HepG2 (cell line): ENCODE measurements around the gene YIPF2. TPM values are rescaled to one million over a fixed set of nuclear protein-coding genes. Genes with fewer than 3 reads are reported as not detected.
A peak's percentile ranks its signal among the peaks of the same experiment; 100 is the strongest.

ENCODE experiments used
- KDM2A ChIP-seq: sonication (generic); formaldehyde crosslinking; IDR thresholded peaks from 2 replicates; pipeline ENCODE4 v1.4.0; 2020; ENCODE audit warnings: low read depth, missing genetic modification reagents, borderline replicate concordance
- polyA plus RNA-seq, 8 experiments: library from polyadenylated mRNA; depleted of rRNA in 3 of 8; stranded (reverse) in 7 of 8; unstranded in 1 of 8; fragments of >200 nt; fragmentation: Illumina TruSeq in 4 of 8; extraction: Trizol in 4 of 8; gene quantifications; 2 replicates each; pipeline versions ENCODE4 v1.2.1 to v1.2.3, GENCODE V29; 2011 to 2016; ENCODE audit warnings: low read depth in 4 of 8, missing spikeins in 1 of 8, mixed read lengths in 1 of 8; ENCODE audit not compliant: insufficient read depth in 1 of 8
- total RNA-seq, 5 experiments: library from RNA; depleted of rRNA; stranded (reverse); fragments of >200 nt; fragmentation: Illumina TruSeq; extraction: Trizol; gene quantifications; 2 replicates each; pipeline ENCODE4 v1.2.3, GENCODE V29; 2016; ENCODE audit warnings: low read depth in 1 of 5
- TF ChIP-seq, protein P1 (sequence below): sonication (generic); formaldehyde crosslinking; IDR thresholded peaks from 2 replicates; pipeline ENCODE4 v1.4.0; 2020; ENCODE audit warnings: missing genetic modification reagents, borderline replicate concordance
- TF ChIP-seq, protein P2 (sequence below), 2 experiments: fragments of 450-650 bp in 1 of 2; sonication (generic) in 1 of 2; formaldehyde crosslinking in 1 of 2; IDR thresholded peaks; 2 replicates each; pipeline versions ENCODE4 v1.6.1 to v1.8.0; 2016 to 2022; ENCODE audit warnings: antibody characterized with exemption in 1 of 2, mild to moderate bottlenecking in 1 of 2, missing genetic modification reagents in 1 of 2
- TF ChIP-seq, protein P3 (sequence below): sonication (generic); formaldehyde crosslinking; IDR thresholded peaks from one replicate; pipeline ENCODE4 v1.5.1; 2020; ENCODE audit warnings: mild to moderate bottlenecking, missing genetic modification reagents; ENCODE audit errors: not compliant biosample characterization

YIPF2 gene
- total and polyA plus RNA-seq, 2 of the 13 experiments (the other 11 are each of a cell fraction or from before 2014, with no cell fraction given): 37.3 to 53.2 TPM

GRCh38 chr19:10928563-10929401 is at the start of gene YIPF2, which contains the start of gene TIMM29 (continued):
- TF ChIP-seq, protein P1, sequence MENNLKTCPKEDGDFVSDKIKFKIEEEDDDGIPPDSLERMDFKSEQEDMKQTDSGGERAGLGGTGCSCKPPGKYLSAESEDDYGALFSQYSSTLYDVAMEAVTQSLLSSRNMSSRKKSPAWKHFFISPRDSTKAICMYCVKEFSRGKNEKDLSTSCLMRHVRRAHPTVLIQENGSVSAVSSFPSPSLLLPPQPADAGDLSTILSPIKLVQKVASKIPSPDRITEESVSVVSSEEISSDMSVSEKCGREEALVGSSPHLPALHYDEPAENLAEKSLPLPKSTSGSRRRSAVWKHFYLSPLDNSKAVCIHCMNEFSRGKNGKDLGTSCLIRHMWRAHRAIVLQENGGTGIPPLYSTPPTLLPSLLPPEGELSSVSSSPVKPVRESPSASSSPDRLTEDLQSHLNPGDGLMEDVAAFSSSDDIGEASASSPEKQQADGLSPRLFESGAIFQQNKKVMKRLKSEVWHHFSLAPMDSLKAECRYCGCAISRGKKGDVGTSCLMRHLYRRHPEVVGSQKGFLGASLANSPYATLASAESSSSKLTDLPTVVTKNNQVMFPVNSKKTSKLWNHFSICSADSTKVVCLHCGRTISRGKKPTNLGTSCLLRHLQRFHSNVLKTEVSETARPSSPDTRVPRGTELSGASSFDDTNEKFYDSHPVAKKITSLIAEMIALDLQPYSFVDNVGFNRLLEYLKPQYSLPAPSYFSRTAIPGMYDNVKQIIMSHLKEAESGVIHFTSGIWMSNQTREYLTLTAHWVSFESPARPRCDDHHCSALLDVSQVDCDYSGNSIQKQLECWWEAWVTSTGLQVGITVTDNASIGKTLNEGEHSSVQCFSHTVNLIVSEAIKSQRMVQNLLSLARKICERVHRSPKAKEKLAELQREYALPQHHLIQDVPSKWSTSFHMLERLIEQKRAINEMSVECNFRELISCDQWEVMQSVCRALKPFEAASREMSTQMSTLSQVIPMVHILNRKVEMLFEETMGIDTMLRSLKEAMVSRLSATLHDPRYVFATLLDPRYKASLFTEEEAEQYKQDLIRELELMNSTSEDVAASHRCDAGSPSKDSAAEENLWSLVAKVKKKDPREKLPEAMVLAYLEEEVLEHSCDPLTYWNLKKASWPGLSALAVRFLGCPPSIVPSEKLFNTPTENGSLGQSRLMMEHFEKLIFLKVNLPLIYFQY (CRISPR knock-in tag): peak; percentile 80; the same call in 1 of the 2 replicates
- TF ChIP-seq, protein P2, sequence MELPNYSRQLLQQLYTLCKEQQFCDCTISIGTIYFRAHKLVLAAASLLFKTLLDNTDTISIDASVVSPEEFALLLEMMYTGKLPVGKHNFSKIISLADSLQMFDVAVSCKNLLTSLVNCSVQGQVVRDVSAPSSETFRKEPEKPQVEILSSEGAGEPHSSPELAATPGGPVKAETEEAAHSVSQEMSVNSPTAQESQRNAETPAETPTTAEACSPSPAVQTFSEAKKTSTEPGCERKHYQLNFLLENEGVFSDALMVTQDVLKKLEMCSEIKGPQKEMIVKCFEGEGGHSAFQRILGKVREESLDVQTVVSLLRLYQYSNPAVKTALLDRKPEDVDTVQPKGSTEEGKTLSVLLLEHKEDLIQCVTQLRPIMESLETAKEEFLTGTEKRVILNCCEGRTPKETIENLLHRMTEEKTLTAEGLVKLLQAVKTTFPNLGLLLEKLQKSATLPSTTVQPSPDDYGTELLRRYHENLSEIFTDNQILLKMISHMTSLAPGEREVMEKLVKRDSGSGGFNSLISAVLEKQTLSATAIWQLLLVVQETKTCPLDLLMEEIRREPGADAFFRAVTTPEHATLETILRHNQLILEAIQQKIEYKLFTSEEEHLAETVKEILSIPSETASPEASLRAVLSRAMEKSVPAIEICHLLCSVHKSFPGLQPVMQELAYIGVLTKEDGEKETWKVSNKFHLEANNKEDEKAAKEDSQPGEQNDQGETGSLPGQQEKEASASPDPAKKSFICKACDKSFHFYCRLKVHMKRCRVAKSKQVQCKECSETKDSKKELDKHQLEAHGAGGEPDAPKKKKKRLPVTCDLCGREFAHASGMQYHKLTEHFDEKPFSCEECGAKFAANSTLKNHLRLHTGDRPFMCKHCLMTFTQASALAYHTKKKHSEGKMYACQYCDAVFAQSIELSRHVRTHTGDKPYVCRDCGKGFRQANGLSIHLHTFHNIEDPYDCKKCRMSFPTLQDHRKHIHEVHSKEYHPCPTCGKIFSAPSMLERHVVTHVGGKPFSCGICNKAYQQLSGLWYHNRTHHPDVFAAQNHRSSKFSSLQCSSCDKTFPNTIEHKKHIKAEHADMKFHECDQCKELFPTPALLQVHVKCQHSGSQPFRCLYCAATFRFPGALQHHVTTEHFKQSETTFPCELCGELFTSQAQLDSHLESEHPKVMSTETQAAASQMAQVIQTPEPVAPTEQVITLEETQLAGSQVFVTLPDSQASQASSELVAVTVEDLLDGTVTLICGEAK (IDR thresholded peaks at IDR 0.05): peak; percentile 98
- TF ChIP-seq, protein P2 (CRISPR knock-in tag; IDR thresholded peaks at IDR 0.05): peak; percentile 67
- TF ChIP-seq, protein P3, sequence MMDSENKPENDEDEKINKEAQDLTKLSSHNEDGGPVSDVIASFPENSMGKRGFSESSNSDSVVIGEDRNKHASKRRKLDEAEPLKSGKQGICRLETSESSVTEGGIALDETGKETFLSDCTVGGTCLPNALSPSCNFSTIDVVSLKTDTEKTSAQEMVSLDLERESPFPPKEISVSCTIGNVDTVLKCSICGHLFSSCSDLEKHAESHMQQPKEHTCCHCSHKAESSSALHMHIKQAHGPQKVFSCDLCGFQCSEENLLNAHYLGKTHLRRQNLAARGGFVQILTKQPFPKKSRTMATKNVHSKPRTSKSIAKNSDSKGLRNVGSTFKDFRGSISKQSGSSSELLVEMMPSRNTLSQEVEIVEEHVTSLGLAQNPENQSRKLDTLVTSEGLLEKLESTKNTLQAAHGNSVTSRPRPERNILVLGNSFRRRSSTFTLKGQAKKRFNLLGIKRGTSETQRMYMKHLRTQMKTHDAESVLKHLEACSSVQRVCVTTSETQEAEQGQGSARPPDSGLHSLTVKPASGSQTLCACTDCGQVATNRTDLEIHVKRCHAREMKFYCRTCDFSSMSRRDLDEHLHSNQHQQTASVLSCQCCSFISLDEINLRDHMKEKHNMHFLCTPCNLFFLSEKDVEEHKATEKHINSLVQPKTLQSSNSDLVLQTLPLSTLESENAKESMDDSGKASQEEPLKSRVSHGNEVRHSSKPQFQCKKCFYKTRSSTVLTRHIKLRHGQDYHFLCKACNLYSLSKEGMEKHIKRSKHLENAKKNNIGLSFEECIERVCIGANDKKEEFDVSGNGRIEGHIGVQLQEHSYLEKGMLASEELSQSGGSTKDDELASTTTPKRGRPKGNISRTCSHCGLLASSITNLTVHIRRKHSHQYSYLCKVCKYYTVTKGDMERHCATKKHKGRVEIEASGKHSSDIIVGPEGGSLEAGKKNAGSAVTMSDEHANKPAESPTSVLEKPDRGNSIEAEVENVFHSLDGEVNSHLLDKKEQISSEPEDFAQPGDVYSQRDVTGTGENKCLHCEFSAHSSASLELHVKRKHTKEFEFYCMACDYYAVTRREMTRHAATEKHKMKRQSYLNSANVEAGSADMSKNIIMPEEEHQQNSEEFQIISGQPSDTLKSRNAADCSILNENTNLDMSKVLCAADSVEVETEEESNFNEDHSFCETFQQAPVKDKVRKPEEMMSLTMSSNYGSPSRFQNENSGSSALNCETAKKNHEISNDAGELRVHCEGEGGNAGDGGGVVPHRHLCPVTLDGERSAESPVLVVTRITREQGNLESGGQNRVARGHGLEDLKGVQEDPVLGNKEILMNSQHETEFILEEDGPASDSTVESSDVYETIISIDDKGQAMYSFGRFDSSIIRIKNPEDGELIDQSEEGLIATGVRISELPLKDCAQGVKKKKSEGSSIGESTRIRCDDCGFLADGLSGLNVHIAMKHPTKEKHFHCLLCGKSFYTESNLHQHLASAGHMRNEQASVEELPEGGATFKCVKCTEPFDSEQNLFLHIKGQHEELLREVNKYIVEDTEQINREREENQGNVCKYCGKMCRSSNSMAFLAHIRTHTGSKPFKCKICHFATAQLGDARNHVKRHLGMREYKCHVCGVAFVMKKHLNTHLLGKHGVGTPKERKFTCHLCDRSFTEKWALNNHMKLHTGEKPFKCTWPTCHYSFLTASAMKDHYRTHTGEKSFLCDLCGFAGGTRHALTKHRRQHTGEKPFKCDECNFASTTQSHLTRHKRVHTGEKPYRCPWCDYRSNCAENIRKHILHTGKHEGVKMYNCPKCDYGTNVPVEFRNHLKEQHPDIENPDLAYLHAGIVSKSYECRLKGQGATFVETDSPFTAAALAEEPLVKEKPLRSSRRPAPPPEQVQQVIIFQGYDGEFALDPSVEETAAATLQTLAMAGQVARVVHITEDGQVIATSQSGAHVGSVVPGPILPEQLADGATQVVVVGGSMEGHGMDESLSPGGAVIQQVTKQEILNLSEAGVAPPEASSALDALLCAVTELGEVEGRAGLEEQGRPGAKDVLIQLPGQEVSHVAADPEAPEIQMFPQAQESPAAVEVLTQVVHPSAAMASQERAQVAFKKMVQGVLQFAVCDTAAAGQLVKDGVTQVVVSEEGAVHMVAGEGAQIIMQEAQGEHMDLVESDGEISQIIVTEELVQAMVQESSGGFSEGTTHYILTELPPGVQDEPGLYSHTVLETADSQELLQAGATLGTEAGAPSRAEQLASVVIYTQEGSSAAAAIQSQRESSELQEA: no peak
- TF ChIP-seq KDM2A (CRISPR knock-in tag): peak; percentile 77; the same call in 1 of the 2 replicates
